Naive thymus-derived CD4-positive, alpha-beta T cell (primary cell): ENCODE results near the gene LATS1. TPM values are rescaled to one million over a fixed set of nuclear protein-coding genes. Genes with fewer than 3 reads are reported as not detected.

Source experiments
- ATAC-seq: fragments of 150-1000 bp; cut with Tn5 transposase; 2 replicates; pipeline ENCODE4 v1.10.0; 2021; ENCODE audit warnings: mild to moderate bottlenecking, moderate library complexity
- CTCF ChIA-PET: fragments of 350-600 bp; sonication (Branson Sonifier 250); formaldehyde crosslinking; loops from one replicate; lab custom pipeline; 2021; ENCODE audit warnings: antibody characterized with exemption; lab: Charles Lee
- POLR2A ChIA-PET: fragments of 350-600 bp; sonication (Branson Sonifier 250); formaldehyde crosslinking; loops from one replicate; lab custom pipeline; 2021; ENCODE audit warnings: antibody characterized with exemption, inconsistent platforms; lab: Charles Lee
- DNase-seq, 9 donors: peaks; one replicate each; pipeline versions ENCODE4 v3.0.0 to v3.0.0-alpha.2; 2020 to 2022; ENCODE audit warnings: mixed read lengths in 1 of 9
- H3K27ac ChIP-seq: one replicate; pipeline ENCODE4 v1.7.0; 2013; ENCODE audit warnings: mild to moderate bottlenecking, low read depth, low read length, moderate library complexity
- H3K27me3 ChIP-seq, 2 donors: one replicate each; pipeline ENCODE4 v1.7.0; 2013; ENCODE audit warnings: low read length in 2 of 2, mild to moderate bottlenecking in 2 of 2, moderate library complexity in 2 of 2; ENCODE audit not compliant: control insufficient read depth in 2 of 2, insufficient read depth in 2 of 2
- H3K36me3 ChIP-seq, 3 experiments: 1 replicate in 2 of 3; 2 replicates in 1 of 3; pipeline ENCODE4 v1.7.0; 2013; ENCODE audit warnings: low read length in 3 of 3, mild to moderate bottlenecking in 3 of 3, moderate library complexity in 1 of 3; ENCODE audit not compliant: insufficient read depth in 3 of 3, control insufficient read depth in 2 of 3
- H3K4me1 ChIP-seq, 2 donors: one replicate each; pipeline ENCODE4 v1.7.0; 2013; ENCODE audit warnings: low read length in 2 of 2, mild to moderate bottlenecking in 2 of 2, moderate library complexity in 1 of 2; ENCODE audit not compliant: control insufficient read depth in 2 of 2, insufficient read depth in 2 of 2
- H3K4me3 ChIP-seq: 2 replicates; pipeline ENCODE4 v1.7.0; 2013; ENCODE audit warnings: mild to moderate bottlenecking, low read length
- H3K9me3 ChIP-seq, 3 experiments: 1 replicate in 2 of 3; 2 replicates in 1 of 3; pipeline ENCODE4 v1.7.0; 2013; ENCODE audit warnings: low read length in 3 of 3; ENCODE audit not compliant: control insufficient read depth in 2 of 3
- H3K27ac Mint-ChIP-seq, 9 donors: one replicate each; pipeline ENCODE4 v1.8.0; 2020 to 2022; ENCODE audit warnings: mixed read lengths in 9 of 9, mild to moderate bottlenecking in 8 of 9, moderate library complexity in 5 of 9, inconsistent platforms in 2 of 9
- H3K27me3 Mint-ChIP-seq, 5 donors: one replicate each; pipeline ENCODE4 v1.8.0; 2021 to 2022; ENCODE audit warnings: mixed read lengths in 5 of 5, mild to moderate bottlenecking in 1 of 5
- H3K36me3 Mint-ChIP-seq, 5 donors: one replicate each; pipeline ENCODE4 v1.8.0; 2020 to 2022; ENCODE audit warnings: mixed read lengths in 5 of 5, mild to moderate bottlenecking in 3 of 5, inconsistent platforms in 1 of 5
- H3K4me1 Mint-ChIP-seq, 7 donors: one replicate each; pipeline ENCODE4 v1.8.0; 2020 to 2022; ENCODE audit warnings: mixed read lengths in 7 of 7, mild to moderate bottlenecking in 3 of 7, inconsistent platforms in 1 of 7
- H3K4me3 Mint-ChIP-seq, 10 donors: one replicate each; pipeline ENCODE4 v1.8.0; 2020 to 2022; ENCODE audit warnings: mild to moderate bottlenecking in 10 of 10, mixed read lengths in 10 of 10, moderate library complexity in 6 of 10, inconsistent platforms in 2 of 10
- H3K9me3 Mint-ChIP-seq, 11 donors: one replicate each; pipeline ENCODE4 v1.8.0; 2020 to 2022; ENCODE audit warnings: mixed read lengths in 11 of 11, mild to moderate bottlenecking in 4 of 11, inconsistent platforms in 1 of 11, moderate library complexity in 1 of 11
- intact Hi-C, 2 donors: fragments of 100-400 bp; cut with micrococcal nuclease; formaldehyde crosslinking; loops; one replicate each; pipeline ENCODE4 v1.15.1; 2023
- polyA plus RNA-seq, 2 donors: library from polyadenylated mRNA; unstranded; fragments of 300-500 nt; fragmentation: Illumina TruSeq; gene quantifications; one replicate each; pipeline ENCODE4 v1.2.3, GENCODE V29; 2021
- total RNA-seq, 6 experiments: library from RNA in 5 of 6; stranded (reverse) in 5 of 6; gene quantifications; 1 replicate in 5 of 6; 2 replicates in 1 of 6; pipeline ENCODE4 v1.2.3 and lab custom pipeline; 2021 to 2026

LATS1 gene
- total and polyA plus RNA-seq, 7 experiments from 2014 or later, result 14.2 to 49.5 (median 34.0) TPM

- peaks cover 3 to 69% (median 47%) of the 10 kb centered on the region in 5 donors for H3K36me3 Mint-ChIP-seq
These were observed 102.1 kb downstream of the LATS1 start for GRCh38 chr6:149615805-149616204.

GRCh38 chr6:149614337-149614736, 103.6 kb downstream of the LATS1 start:
- H3K4me3 ChIP-seq, result no peak overlapping the region
- Mint-ChIP-seq H3K4me1 (peaks cover 8 to 21% (median 10%) of the 10 kb centered on the region in 7 donors), H3K27ac (no peak overlapping the region), H3K9me3 (peaks cover 0 to 9% (median 4%) of the 10 kb centered on the region in 11 donors), H3K27me3 (no peaks in the 10 kb centered on the region), H3K36me3 (peaks cover 0 to 62% (median 38%) of the 10 kb centered on the region in 5 donors), H3K4me3 (no peak overlapping the region)
- ChIA-PET CTCF (no interaction called here), POLR2A (no interaction called here)
- H3K4me1 ChIP-seq, result no peaks in the 10 kb centered on the region
- no peak for ATAC-seq
- H3K9me3 ChIP-seq, result no peaks in the 10 kb centered on the region
- intact Hi-C loops, result no loop called here
- H3K36me3 ChIP-seq, result peaks cover 0 to 15% (median 0%) of the 10 kb centered on the region in 3 experiments
- H3K27ac ChIP-seq, result no peak overlapping the region
- DNase-seq, result no peak
- no peaks in the 10 kb centered on the region for H3K27me3 ChIP-seq

More at GRCh38 chr6:149615805-149616204, 102.1 kb downstream of the LATS1 start:
- no peak overlapping the region for H3K4me3 ChIP-seq
- intact Hi-C loops, result no loop called here
- Mint-ChIP-seq H3K27ac (no peak overlapping the region), H3K4me1 (peaks cover 0 to 11% (median 4%) of the 10 kb centered on the region in 7 donors), H3K27me3 (no peaks in the 10 kb centered on the region), H3K9me3 (peaks cover 0 to 9% (median 4%) of the 10 kb centered on the region in 11 donors), H3K4me3 (no peak overlapping the region)
- H3K4me1 ChIP-seq, result no peaks in the 10 kb centered on the region
- no peak for DNase-seq
- H3K9me3 ChIP-seq, result no peaks in the 10 kb centered on the region
- H3K27me3 ChIP-seq, result no peaks in the 10 kb centered on the region
- peaks cover 0 to 15% (median 0%) of the 10 kb centered on the region in 3 experiments for H3K36me3 ChIP-seq
- ATAC-seq, result no peak
- POLR2A ChIA-PET, result no interaction called here
- no peak overlapping the region for H3K27ac ChIP-seq
- CTCF ChIA-PET, result no interaction called here

DNA sequence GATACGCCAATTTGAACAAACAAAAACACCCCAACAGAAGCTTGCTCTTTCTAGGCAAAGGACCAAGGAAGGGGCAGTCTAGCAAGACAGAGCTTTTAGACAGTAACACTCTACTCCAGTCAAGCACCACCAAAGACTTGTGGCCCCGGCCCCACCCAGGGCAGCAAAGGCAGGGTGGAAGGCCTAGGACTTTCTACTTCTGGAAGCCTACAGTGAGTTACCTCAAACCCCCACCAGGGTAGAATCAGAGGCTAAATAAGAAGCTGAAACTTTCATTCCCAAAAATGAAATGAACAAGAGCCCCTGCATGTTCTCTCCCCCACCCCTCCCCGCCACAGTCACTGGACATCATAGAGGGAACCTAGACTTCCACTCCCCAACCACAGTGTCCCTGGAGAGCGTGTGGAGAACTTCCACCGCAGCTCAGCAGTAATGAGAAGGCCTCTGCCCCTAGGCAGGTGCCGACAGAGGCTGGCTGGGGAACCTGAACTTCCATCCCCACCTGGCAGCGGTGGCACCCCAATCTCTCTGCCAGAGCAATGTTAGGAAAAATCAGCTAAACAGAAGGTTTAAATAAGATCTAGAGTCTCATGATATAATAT, 109.4 kb downstream of the LATS1 start:
- Histone ChIP-seq H3K4me3 (no peak overlapping the region), H3K36me3 (peaks cover 0 to 6% (median 0%) of the 10 kb centered on the region in 3 experiments), H3K9me3 (no peaks in the 10 kb centered on the region), H3K4me1 (peaks cover 0 to 11% of the 10 kb centered on the region in 2 donors), H3K27me3 (no peaks in the 10 kb centered on the region), H3K27ac (no peak overlapping the region)
- intact Hi-C loops, result no loop called here
- Mint-ChIP-seq H3K27me3 (no peaks in the 10 kb centered on the region), H3K36me3 (peaks cover 3 to 28% (median 22%) of the 10 kb centered on the region in 5 donors), H3K9me3 (peaks cover 0 to 8% (median 1%) of the 10 kb centered on the region in 11 donors), H3K4me3 (peak overlapping the region in 8 of 10 donors; percentile 34 to 68 (median 60)), H3K27ac (peak overlapping the region in 8 of 9 donors; percentile 0 to 83 (median 68)), H3K4me1 (peaks cover 10 to 30% (median 21%) of the 10 kb centered on the region in 7 donors)
- CTCF ChIA-PET, result no interaction called here
- DNase-seq, result no peak
- no peak for ATAC-seq
- POLR2A ChIA-PET, result no interaction called here

Other genes starting within 250 kb of the LATS1 start
- 10 to 100 TPM; 30.1 to 85.6 (median 74.1) TPM for gene ZC3H12D, start 233.1 kb downstream of the LATS1 start, total RNA-seq
- 1 to 10 TPM; 1.8 to 2.3 TPM for gene ZC3H12D, start 233.1 kb downstream of the LATS1 start, polyA plus RNA-seq
- gene PPIL4, start 172.1 kb downstream of the LATS1 start, total RNA-seq, result 10 to 100 TPM; 21.0 to 42.9 (median 35.7) TPM
- 10 to 100 TPM; 15.3 to 16.3 TPM for gene PPIL4, start 172.1 kb downstream of the LATS1 start, polyA plus RNA-seq
- gene GINM1, start 151.7 kb downstream of the LATS1 start, total RNA-seq, result 10 to 100 TPM; 14.4 to 27.3 (median 19.9) TPM
- 10 to 100 TPM; 24.6 to 25.4 TPM for gene GINM1, start 151.7 kb downstream of the LATS1 start, polyA plus RNA-seq
- gene KATNA1, start 69.4 kb downstream of the LATS1 start, total RNA-seq, result 10 to 100 TPM; 14.1 to 22.6 (median 16.7) TPM
- 10 to 100 TPM; 21.7 to 32.8 TPM for gene KATNA1, start 69.4 kb downstream of the LATS1 start, polyA plus RNA-seq
- gene NUP43, start 28.4 kb upstream of the LATS1 start, total RNA-seq, result 10 to 100 TPM; 14.0 to 70.7 (median 60.2) TPM
- gene NUP43, start 28.4 kb upstream of the LATS1 start, polyA plus RNA-seq, result 1 to 10 TPM; 5.1 to 6.6 TPM
- gene PCMT1, start 31.6 kb upstream of the LATS1 start, total RNA-seq, result 10 to 100 TPM; 26.6 to 84.9 (median 47.1) TPM
- 100 to 1,000 TPM; 132 to 135 TPM for gene PCMT1, start 31.6 kb upstream of the LATS1 start, polyA plus RNA-seq
- gene LRP11, start 146.3 kb upstream of the LATS1 start, total RNA-seq, result 1 to 10 TPM in 4 of 5 experiments, under 1 TPM in 1; 0.88 to 3.7 (median 2.8) TPM
- 1 to 10 TPM in 1 of 2 donors, under 1 TPM in 1; 0.76 to 1.5 TPM for gene LRP11, start 146.3 kb upstream of the LATS1 start, polyA plus RNA-seq
- not detected for gene RAET1E, start 180.0 kb upstream of the LATS1 start, total RNA-seq
- gene RAET1E, start 180.0 kb upstream of the LATS1 start, polyA plus RNA-seq, result not detected
- gene RAET1G, start 205.0 kb upstream of the LATS1 start, total RNA-seq, result not detected
- gene RAET1G, start 205.0 kb upstream of the LATS1 start, polyA plus RNA-seq, result not detected
- gene ULBP2, start 223.9 kb upstream of the LATS1 start, total RNA-seq, result 1 to 10 TPM in 1 of 5 experiments, under 1 TPM in 3, not detected in 1; 0.27 to 1.0 (median 0.65) TPM
- under 1 TPM in 1 of 2 donors, not detected in 1; 0.56 TPM for gene ULBP2, start 223.9 kb upstream of the LATS1 start, polyA plus RNA-seq
- gene ULBP1, start 245.8 kb upstream of the LATS1 start, total RNA-seq, result 1 to 10 TPM in 1 of 5 experiments, not detected in 4; 1.4 TPM
- gene ULBP1, start 245.8 kb upstream of the LATS1 start, polyA plus RNA-seq, result not detected